Activated CD4-positive, alpha-beta T cell treated with anti-CD3 and anti-CD28 coated beads, Interleukin-2, amount 50 U/mL, for 24 hours (primary cell): Measurements from ENCODE around the gene LGALS3.

Experiments
- DNase-seq, 2 donors: peaks; one replicate each; pipeline ENCODE4 v3.0.0-alpha.2; 2020; ENCODE audit warnings: low read depth in 1 of 2, low spot score in 1 of 2

LGALS3 gene

DNA sequence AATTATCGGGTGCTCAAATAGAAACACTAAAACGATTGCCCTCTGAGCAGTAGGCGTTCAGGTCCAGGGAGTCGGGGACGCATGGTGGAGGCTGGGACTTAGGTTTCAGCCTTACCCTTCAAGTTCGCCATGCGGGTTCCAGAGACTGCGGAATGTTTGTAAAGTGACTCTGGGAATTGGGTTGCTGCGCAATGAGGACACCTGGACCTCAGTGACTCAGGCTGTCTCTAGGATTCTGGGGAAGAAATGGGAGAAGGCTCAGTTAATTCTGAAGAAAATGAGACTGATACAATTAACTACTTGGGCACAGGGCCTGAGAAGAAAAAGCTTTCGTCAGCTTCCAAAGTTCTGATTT, 1.1 kb downstream of the LGALS3 start:
- no peak for DNase-seq

DNA sequence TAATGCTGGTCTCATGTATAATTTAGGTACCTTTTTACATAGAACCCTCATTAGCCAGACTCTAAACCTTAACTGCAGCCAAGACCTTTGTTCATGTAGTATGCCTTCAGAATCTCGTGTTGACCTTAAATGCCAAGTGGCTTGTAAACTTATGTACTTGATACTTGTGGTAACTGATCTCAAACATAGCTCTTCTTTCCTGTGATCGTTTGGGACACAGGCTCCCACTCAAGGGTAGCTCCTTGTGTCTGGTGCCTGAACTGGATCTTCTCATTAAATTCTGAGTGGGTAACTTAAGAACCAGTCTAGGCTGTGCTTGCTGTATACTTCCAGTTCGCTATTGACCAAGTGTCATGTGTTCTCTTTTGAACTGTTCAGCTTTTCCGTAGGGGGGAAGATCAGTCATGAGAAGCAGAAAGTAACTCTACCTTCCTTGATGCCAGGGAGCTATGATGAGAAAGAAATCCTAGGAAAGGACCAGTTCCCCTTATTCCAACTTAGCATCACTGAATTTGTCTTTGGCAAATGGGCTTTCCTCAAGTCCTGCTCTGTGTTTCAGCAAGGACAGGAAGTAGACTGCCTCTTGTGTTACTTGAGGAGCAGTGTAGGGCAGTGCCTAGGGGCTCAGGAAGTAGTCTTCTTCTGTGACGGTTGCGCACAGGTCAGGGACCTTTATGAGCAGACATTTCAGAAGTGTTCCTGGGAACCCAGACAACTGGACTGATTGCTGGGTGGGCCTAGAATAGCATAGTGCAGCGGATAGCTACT, 2.5 kb downstream of the LGALS3 start:
- no peak for DNase-seq

DNA sequence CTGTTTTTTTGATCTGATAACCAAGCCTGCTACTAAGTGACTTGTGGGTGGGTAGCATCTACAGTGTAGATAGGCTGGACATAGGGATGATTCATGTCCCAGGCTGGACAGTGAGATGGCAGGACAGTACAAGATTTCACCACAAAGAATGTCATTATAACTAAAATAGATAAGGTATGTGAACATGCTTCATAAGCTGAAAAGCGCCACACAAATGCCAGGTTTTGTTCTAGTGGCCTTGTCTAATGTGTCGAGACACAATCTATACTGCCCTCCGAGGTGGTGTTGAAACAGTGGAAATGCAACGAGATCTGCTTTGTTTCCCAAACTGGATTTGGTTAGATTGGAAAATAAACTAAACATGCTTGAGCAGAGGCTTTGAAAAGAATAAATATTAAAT, 4.4 kb downstream of the LGALS3 start:
- DNase-seq: no peak

DNA sequence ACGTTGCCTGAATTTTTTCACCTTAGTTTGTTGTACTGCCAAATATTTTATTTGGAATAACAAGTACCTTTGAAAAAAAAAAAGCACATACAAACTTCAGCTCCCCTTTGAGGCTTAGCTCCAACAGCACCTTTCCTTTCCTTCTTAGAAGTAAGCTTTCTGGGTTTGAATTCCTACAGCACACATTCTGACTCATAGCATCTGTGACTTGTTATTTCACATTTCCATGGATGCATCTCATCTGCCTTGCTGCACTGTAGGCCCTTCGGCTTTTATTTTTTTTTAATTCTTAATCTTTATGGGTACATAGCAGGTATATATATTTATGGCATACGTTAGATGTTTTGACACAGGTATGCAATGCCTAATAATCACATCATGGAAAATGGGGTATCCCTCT, 7.2 kb downstream of the LGALS3 start:
- DNase-seq: no peak

DNA sequence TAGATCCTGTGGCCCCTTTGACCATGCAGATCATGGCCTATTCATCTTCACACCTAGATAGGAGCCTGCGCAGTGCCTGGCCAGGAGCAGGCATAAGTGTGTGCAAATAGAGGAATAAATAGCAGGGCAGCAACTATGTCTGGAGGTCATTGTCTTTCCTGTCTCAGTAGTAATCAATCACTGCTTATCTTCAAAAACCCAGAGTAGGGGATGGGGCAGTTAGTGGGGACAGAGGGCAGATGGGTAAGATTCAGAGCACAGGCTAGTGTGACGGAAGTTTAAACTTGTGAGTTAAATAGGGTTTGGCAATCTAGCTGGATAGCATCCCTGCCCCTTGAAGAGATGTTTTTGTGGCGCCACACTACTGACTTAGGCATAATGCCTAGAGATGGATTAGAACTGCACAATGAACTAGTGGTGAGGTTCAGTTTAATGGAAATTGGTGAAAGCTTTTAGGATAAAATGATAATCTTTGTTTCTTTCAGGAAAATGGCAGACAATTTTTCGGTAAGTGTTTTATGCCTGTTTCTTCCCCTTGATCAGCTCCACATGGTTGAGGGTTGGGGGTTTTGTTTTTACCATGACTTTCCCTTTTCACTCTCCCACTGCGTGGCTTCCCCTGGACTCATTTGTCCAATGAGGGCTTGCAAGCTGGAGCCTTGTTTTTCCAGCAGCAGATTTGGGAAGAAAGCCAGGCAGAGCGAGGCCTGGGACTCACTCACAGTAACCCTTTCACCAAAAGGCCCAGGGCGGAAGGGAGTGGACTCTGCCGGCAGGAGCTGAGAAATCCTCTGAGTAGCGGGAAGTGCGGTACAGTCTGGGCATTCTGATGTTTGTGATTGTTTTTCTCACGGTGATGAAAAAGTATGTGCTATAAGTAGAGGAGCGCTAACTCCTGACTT, 8.1 kb downstream of the LGALS3 start:
- no peak for DNase-seq

DNA sequence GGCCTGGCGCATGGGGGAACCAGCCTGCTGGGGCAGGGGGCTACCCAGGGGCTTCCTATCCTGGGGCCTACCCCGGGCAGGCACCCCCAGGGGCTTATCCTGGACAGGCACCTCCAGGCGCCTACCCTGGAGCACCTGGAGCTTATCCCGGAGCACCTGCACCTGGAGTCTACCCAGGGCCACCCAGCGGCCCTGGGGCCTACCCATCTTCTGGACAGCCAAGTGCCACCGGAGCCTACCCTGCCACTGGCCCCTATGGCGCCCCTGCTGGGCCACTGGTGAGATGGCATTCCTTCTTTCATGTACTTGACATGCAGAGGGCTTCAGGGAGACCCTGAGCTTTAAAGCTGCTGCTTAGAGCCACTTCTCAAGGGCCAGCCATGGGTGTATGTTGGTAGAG, 9.0 kb downstream of the LGALS3 start:
- no peak for DNase-seq

DNA sequence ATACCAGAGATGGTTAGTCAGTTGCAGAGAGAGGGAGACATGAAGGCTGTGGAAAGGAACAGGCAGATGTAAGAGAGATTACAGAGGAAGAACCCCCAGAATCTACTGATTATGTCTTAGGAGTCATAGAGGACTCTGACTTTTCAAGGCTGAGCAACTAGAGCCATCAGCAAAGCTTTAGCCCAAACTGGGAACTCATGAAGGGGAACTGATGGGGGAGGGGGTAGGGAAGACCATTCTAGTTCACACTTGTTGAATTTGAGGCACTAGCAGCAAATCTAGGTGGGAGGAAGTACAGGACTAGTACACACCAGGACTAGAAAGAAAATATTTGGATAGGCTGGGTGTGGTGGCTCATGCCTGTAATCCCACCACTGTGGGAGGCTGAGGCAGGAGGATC, 10.1 kb downstream of the LGALS3 start:
- no peak for DNase-seq

DNA sequence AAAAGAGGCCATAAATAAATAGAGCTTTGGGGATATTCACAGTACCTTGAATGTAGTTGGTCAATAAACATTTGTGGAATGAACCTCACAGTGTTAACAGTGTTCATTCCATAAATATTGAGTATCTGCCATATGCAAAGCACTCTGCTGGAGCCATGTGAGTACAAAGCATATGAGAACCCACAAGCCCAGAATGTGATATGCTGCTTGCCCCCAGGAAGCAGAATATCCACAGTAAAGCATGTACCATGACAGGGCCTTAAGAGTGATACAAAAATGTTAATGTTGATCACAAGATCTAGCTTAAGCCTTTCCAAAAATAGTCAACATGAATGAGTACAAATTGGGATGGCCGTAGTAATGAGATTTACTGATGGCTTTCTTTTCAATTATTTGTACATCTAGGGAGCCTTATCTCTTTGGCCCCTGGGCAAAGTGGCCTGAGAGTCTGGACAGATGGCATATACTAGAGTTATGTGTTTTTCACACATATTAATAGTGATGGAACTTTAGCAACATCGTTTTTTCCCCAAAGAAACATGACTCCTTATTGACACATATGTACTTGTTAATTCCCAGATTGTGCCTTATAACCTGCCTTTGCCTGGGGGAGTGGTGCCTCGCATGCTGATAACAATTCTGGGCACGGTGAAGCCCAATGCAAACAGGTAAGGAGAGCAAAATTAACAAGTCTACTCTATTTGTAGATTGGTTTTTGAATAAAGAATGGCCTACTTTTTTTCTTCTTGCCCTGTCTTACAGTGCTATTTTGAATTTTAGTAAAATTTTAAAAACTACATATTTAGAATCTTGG, 10.9 kb downstream of the LGALS3 start:
- DNase-seq: no peak

DNA sequence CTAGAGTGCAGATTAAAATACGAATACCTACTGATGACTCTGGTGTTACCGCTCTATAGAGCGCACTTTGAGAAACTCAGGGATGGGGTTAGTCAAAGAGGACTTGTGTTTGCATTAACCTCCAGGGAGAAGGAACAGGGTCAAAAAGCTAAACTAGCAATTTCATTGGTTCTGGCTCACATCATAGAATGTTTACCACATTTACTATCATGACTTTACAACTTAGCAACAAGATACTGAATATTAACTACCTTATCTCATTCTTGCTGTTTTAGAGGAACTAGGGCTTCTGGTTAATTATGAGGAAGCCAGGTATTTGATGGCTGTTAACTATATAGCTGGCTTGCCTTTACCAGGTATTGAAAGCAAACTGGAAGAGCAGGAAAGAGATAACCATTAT, 12.8 kb downstream of the LGALS3 start:
- no peak for DNase-seq

DNA sequence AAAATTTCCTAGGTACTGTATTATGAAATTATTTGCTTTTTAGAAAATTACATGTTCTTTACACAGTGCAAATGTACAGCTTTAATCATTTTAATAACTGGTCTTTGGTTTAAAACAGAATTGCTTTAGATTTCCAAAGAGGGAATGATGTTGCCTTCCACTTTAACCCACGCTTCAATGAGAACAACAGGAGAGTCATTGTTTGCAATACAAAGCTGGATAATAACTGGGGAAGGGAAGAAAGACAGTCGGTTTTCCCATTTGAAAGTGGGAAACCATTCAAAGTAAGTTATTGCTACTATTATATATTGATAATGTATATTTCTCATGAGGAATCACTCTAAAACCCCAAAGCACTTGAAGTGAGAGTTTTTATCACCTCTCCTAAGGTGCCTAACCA, 13.4 kb downstream of the LGALS3 start:
- no peak for DNase-seq

DNA sequence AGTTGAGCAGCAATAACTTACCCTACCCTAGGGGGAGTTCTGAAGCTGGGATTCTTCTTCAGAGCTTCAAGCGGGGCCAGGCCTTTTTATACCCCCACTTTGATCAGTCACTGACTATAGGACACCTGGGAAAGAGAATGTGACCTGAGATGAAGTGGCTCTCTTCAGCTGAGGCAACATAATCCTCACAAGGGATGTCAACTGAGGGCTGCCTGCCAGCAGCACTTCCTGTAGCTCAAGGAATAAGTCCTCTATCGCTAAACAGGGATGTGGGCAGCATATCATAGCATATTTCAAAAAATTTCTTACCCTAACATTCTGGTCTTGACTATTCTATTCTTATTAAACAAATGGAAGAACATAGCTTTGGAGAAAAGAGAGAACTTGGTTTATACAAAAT, 17.4 kb downstream of the LGALS3 start:
- no peak for DNase-seq

DNA sequence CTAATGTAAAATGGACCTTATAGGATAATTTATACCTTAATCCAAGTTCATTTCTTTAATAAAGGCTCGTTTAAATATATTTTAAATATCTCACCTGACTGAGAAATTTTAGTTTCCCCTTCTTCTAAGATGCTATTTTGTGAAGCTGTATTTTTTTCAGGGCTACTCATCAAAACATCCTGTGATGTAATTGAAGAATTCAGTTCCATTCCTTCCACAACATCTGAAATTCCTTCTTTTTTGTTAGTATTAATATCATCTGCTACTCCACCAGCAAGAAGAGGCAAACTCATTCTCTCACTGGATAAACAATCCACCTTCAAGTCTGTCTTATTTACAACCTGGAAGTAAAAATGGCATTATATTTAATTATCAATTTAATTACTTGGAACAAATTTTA, 22.5 kb downstream of the LGALS3 start:
- no peak for DNase-seq

DNA sequence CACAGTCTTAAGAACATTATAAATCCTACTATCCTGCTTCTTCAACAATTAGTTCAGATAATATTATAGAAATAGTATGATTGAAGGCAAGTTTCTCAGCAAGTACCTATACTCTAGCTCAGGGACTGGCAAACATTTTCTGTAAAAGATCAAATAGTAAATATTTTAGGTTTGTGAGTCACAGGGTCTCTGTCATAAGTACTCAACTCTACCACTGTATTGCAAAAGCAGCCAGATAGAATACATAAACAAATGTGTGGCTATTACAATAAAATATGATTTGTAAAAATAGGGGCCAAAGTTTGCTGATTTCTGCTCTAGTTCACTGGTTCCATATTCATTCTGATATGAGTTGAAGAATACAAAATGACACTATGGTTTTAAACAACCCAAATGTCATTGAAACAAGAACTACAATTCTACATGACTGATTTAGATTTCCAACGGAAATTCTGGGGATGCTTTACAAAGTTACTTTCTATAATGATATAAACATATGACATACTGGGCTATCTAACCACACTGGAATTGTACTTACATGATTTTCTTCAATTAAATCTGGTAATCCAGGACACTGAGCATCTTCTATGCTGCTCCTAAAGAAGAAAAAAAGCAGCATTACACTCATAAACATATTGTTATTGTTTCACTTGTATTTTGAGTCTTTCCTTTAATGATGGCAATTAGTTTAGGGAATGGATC, 23.2 kb downstream of the LGALS3 start:
- DNase-seq: no peak

DNA sequence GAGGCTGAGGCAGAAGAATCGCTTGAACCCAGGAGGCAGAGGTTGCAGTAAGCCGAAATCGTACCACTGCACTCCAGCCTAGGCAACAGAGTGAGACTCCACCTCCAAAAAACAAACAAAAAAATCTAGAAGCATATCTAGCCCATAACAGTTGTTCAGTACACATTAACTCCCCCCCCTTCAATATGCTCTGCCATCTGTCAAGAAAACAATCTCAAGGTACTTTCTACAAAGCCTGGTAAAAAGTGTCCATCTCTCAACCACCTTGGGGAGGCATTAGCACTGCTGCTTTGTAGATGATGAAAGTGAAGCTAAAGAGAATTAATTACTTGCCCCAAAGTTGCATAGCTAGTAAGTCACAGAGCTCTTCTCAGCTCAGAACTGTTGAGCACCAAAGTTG, 24.9 kb downstream of the LGALS3 start:
- no peak for DNase-seq

DNA sequence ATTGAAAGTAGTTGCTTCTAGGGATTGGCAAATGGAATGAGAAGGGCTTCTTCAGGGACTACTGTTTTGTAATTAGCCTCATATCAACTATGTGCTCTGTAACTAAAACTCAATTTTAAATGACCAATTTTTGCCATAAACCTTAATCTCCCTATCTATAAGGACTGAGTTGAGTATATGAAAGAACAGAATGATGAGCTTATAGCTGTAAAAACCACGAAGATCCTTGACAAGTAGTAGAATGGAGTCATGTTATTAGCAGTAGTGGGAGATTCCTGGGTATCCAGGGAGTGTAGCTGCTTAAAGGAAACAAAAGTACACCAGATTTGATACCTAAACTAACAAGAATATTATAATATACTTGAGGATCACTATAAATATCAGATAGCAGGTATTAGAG, 28.0 kb downstream of the LGALS3 start:
- no peak for DNase-seq

DNA sequence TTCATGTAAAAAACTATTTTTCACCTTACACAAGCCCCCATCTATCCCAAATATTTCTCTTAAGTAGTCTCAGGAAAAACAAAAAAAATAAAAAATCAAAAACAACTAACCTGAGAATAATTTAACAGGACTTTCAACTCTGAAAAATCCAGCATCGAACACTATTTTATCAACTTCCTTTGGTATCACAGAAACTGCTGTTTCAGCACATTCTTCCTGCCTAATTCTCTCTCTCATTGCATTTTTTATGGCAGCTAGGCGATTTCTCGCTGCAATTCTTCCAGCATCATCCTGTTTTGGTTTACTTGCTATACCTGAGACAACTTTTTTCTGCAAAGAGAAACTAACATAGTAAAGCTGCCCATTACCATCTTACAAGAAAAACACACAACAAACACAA, 29.4 kb downstream of the LGALS3 start:
- no peak for DNase-seq

DNA sequence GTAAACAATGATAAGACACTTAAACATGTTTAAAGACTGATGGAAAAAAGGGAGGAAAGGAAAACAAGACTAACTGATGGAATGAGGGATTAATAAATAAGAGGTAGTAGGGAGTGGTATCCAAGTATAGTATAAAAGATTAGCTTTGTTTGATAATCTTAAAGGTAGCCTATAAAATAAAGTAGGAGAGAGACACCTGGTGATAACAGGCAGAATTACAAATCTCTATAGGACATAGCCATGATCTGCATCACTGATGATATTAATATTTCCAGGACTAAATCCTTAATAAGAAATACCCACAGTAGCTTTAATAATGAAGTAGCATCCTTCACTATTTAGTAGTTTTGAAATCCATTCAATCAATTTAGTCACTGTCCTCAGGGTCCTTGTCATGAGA, 31.9 kb downstream of the LGALS3 start:
- DNase-seq: no peak

DNA sequence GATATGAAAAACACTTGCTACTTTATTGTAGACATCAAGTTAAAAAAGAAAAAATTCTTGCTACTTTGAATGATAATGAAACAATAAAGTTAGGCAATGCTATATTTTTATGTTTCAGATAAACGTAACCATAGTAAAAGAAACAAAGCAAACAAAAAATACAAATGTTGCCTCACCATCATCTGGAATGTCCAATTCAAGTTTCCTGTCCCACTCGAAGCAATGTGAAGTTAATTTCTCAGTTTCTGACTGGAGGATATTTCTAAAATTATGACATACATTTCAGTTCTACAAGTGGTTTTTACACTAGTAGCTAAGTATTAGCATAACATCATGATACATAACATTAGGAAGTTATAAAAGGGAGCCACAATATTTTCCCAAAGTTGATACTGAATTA, 41.5 kb downstream of the LGALS3 start:
- no peak for DNase-seq

DNA sequence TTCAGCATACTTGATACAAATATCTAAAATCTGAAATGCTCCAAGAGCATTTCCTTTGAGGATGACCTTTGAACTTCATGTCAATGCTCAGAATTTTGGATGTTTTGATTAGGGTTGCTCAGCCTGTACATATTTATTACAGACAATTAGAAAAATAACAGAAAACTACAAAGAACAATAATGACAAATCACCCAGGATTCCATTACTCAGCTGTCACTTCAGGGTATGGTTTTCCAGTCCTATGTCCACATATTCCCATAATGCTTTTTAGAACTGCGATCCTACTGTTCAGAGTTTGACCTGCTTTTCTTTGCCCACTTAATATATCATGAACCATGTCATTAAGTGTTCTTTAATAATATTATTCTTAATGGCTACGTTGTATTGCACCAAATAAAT, 51.0 kb downstream of the LGALS3 start:
- no peak for DNase-seq

DNA sequence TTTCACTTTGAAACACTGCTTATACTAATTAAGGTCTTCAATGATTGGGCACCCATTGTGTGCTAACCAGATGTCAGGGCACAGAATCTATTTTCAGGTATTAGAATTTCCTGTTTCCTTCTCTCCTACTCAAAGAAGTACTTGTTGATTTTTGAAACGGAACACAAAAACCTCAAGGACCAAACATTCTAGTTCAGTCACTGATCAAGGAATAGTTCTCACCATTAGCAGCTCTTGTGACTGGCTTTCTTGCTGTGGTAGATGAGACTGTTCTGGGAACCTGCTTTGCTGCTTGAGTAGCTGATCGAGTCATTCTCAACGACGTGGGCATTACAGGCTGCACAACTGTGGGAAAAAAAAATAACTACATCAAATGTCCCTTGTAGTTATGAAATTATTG, 51.4 kb downstream of the LGALS3 start:
- no peak for DNase-seq

DNA sequence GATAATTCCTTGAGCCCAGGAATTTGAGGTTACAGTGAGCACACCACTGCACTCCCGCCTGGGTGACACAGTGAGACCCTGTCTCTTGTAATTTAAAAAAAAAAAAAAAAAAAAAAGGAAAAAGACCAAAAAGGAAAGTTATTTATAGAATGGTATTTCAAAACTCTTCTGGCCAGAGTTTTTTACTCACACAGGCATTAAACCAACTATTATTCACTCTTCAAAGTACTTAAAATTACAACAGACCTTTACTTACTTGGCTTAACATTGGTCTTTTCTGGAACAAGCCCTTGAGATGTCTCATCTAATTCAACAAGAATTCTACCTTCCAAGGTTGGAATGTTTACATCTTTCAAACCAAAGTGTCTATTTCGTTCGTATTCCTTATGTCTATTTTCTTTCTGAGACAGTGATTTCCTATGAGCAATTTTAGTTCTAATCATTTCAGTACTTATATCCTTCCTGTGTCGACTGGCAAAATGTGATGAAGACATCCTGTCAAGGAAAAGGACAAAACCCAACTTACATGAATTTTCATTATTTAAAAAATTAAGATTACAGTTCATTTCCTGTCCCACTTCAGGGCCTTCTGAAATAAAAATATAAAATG, 59.7 kb downstream of the LGALS3 start:
- DNase-seq: no peak
